Ectodermal cell (in vitro differentiated cells): Measurements from ENCODE around the gene GPR137B.
A peak's percentile ranks its signal among the peaks of the same experiment; 100 is the strongest.

Source experiments
- H3K27ac ChIP-seq: 2 replicates; pipeline ENCODE4 v1.7.0; 2013; ENCODE audit warnings: mild to moderate bottlenecking, low read depth, low read length; ENCODE audit not compliant: insufficient read depth, poor library complexity, severe bottlenecking
- H3K27me3 ChIP-seq: 2 replicates; pipeline ENCODE4 v1.7.0; 2013; ENCODE audit warnings: mild to moderate bottlenecking, low read length; ENCODE audit not compliant: insufficient read depth, control insufficient read depth, poor library complexity, severe bottlenecking
- H3K36me3 ChIP-seq: one replicate; pipeline ENCODE4 v1.7.0; 2013; ENCODE audit warnings: low read length; ENCODE audit not compliant: control insufficient read depth, insufficient read depth
- H3K4me1 ChIP-seq: one replicate; pipeline ENCODE4 v1.7.0; 2013; ENCODE audit warnings: low read length; ENCODE audit not compliant: control insufficient read depth, insufficient read depth
- H3K4me3 ChIP-seq: 2 replicates; pipeline ENCODE4 v1.7.0; 2013; ENCODE audit warnings: low read depth, low read length, control low read depth; ENCODE audit not compliant: insufficient read depth
- H3K9me3 ChIP-seq: 2 replicates; pipeline ENCODE4 v1.7.0; 2013; ENCODE audit warnings: mild to moderate bottlenecking, low read length, moderate library complexity; ENCODE audit not compliant: control insufficient read depth
- WGBS, 2 experiments: methylation state at CpG; one replicate each; pipeline ENCODE4 v1.1.7; 2013; ENCODE audit warnings: missing lambda C conversion rate in 2 of 2; 5-methylcytosine and 5-hydroxymethylcytosine counted together

Gene GPR137B

DNA sequence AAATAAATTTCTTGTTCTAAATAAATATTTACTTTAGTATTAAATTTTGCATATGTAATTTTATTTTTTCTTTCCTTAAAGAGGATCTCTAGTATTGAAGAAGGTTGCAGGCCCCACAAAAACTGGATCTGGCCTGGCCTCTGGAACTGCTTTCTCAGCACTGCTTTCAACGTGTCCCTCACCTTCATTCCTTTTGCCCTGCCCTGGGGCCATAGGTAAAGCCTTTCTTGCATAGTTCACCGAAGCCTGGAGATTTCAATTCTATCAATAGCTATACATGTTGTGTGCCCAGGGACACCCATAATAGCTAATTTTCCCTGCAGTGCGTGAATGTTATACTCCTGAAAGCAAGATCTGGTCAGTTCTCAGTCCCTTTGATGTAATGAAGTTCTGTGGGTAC, 12.0 kb upstream of the GPR137B start:
- Histone ChIP-seq H3K36me3 (no peaks in the 10 kb centered on the region), H3K27me3 (no peaks in the 10 kb centered on the region), H3K4me1 (peaks cover 7% of the 10 kb centered on the region), H3K4me3 (no peak overlapping the region), H3K27ac (no peak overlapping the region), H3K9me3 (no peaks in the 10 kb centered on the region)
- 84% methylated on average over 3 of the region's 3 CpGs for WGBS, 2 experiments

- Histone ChIP-seq H3K4me1 (peaks cover 7% of the 10 kb centered on the region), H3K27me3 (no peaks in the 10 kb centered on the region), H3K36me3 (no peaks in the 10 kb centered on the region), H3K27ac (no peak overlapping the region), H3K4me3 (no peak overlapping the region), H3K9me3 (no peaks in the 10 kb centered on the region)
- WGBS, 2 experiments, result 88 to 100% methylated on average over 1 of the region's 1 CpG
These were observed 10.4 kb upstream of the GPR137B start for GRCh38 chr1:236131916-236132315.

GRCh38 chr1:236132420-236133046, 9.8 kb upstream of the GPR137B start:
- WGBS, 2 experiments, result 89 to 95% methylated on average over 5 of the region's 5 CpGs
- H3K4me3 ChIP-seq, result no peak overlapping the region
- peaks cover 4% of the 10 kb centered on the region for H3K27me3 ChIP-seq
- no peak overlapping the region for H3K27ac ChIP-seq
- no peaks in the 10 kb centered on the region for H3K36me3 ChIP-seq
- peaks cover 7% of the 10 kb centered on the region for H3K4me1 ChIP-seq
- no peaks in the 10 kb centered on the region for H3K9me3 ChIP-seq

DNA sequence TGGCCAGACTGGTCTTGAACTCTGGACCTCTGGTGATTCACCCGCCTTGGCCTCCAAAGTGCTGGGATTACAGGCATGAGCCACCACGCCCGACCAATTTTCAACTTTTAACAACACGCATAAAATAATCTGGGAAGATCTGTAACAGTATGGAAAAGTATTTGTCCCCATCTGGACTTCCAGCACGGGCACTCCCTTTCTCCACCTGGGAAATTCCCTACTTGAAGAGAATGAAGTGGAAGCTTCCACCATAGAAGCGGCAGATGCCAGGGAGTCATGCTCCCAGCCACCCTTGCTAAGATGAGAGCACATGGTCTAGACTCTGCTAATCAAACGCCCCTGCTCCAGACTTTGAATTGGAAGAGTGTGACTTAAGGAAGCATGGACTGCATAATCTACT, 9.0 kb upstream of the GPR137B start:
- H3K4me1 ChIP-seq, result peaks cover 7% of the 10 kb centered on the region
- no peaks in the 10 kb centered on the region for H3K36me3 ChIP-seq
- 96 to 97% methylated on average over 7 of the region's 7 CpGs for WGBS, 2 experiments
- no peaks in the 10 kb centered on the region for H3K9me3 ChIP-seq
- no peak overlapping the region for H3K4me3 ChIP-seq
- no peak overlapping the region for H3K27ac ChIP-seq
- peaks cover 10% of the 10 kb centered on the region for H3K27me3 ChIP-seq

- Histone ChIP-seq H3K27me3 (peaks cover 15% of the 10 kb centered on the region), H3K4me3 (no peak overlapping the region), H3K36me3 (no peaks in the 10 kb centered on the region), H3K4me1 (peaks cover 6% of the 10 kb centered on the region), H3K9me3 (no peaks in the 10 kb centered on the region), H3K27ac (no peak overlapping the region)
- 77 to 100% methylated on average over 1 of the region's 1 CpG for WGBS, 2 experiments
These were observed 8.5 kb upstream of the GPR137B start for GRCh38 chr1:236133802-236134201.

- 91 to 93% methylated on average over 4 of the region's 4 CpGs for WGBS, 2 experiments
- H3K9me3 ChIP-seq, result no peaks in the 10 kb centered on the region
- H3K4me1 ChIP-seq, result peaks cover 7% of the 10 kb centered on the region
- H3K27ac ChIP-seq, result no peak overlapping the region
- H3K4me3 ChIP-seq, result no peak overlapping the region
- H3K36me3 ChIP-seq, result no peaks in the 10 kb centered on the region
- peaks cover 46% of the 10 kb centered on the region for H3K27me3 ChIP-seq
These were observed 5.0 kb upstream of the GPR137B start for GRCh38 chr1:236137285-236137852.

- 84 to 92% methylated on average over 4 of the region's 4 CpGs for WGBS, 2 experiments
- peaks cover 10% of the 10 kb centered on the region for H3K4me1 ChIP-seq
- no peak overlapping the region for H3K27ac ChIP-seq
- peaks cover 65% of the 10 kb centered on the region for H3K27me3 ChIP-seq
- H3K4me3 ChIP-seq, result no peak overlapping the region
- H3K9me3 ChIP-seq, result no peaks in the 10 kb centered on the region
- no peaks in the 10 kb centered on the region for H3K36me3 ChIP-seq
These were observed 2.8 kb upstream of the GPR137B start for GRCh38 chr1:236139495-236139894.

DNA sequence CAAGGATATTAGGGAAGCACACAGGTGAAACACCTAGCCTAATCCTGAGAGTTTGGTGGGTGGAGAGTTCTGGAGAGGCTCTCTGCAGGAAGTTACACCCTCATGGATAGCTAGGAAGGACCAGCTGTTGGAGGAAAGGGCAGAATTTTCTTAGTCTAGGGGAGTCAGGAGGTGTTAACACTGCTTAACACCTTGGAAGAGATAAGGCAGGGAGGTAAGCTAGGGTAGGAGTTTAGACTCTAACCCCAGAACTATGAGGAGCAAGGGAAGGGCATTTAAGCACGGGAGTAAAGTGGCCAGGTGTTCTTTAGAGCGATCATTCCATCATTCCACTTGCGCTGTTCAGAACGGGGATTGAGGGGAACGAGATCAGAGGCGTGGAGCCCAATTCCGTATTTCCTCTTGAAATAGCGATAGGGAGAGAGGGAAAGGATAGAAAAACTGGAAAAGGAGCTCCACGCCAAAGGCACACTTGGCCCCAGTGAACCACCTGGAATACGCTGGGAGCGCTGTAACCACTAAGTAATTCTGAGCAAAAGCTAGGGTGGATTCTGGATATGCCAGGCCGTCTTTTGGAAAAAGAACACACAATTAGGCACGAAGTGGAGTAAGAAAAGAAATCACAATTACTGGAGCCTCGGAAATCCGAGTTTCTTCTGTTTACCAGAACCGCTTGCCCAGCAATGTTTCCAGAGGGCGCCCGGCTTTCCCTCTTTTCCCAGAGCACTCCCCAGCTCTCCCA, 1.5 kb upstream of the GPR137B start:
- H3K27me3 ChIP-seq, result peaks cover 65% of the 10 kb centered on the region
- H3K4me3 ChIP-seq, result peak overlapping the region; percentile 75
- WGBS, 2 experiments, result 15 to 17% methylated on average over 18 of the region's 18 CpGs
- no peaks in the 10 kb centered on the region for H3K9me3 ChIP-seq
- no peaks in the 10 kb centered on the region for H3K36me3 ChIP-seq
- peaks cover 10% of the 10 kb centered on the region for H3K4me1 ChIP-seq
- no peak overlapping the region for H3K27ac ChIP-seq

DNA sequence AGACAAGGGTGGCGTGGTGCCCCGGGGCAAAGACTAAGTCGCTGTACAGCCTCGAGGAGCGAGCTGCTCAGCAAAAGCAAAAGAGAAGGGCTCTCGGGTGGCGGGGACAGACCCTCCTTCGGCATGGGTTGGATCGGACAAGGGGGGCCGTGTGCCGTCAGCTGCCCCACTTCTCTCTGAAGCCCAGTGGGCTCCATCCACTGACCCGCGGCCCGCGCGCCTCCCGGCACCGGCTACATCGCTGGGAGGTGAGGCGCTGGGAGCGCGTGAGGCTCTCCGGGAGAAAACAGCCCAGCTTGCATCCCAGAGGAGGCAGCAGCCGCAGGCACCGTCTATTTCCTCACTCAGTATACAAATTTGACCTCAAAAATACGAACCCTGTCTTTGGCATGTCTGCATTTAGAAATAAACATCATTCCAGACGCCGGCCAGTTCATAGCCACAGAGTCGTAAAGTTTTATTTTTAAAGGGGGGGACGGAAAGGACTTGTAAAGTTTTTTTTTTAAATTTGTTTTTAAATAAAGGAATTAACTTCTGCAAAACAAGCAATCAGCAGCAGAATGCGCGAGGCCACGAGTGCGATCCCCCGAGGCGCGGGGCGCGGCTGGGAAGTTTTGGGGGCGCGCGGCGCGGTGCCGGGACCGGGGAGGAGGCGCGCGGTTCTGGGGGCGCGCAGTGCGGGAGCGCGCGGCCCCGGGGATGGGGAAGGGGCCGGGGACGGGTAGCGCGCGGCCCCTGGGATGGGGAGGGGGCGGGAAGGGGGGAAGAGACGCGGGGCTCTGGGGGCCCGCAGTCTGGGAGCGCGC, 689 bp upstream of the GPR137B start:
- WGBS, 2 experiments, result 1% methylated on average over 67 of the region's 67 CpGs
- peaks cover 10% of the 10 kb centered on the region for H3K4me1 ChIP-seq
- no peak overlapping the region for H3K27ac ChIP-seq
- peak overlapping the region; percentile 75 for H3K4me3 ChIP-seq
- H3K9me3 ChIP-seq, result no peaks in the 10 kb centered on the region
- H3K27me3 ChIP-seq, result peaks cover 65% of the 10 kb centered on the region
- no peaks in the 10 kb centered on the region for H3K36me3 ChIP-seq
